ENCODE results near the gene SDCBP2. TPM values are rescaled to one million over a fixed set of nuclear protein-coding genes. Genes with fewer than 3 reads are reported as not detected.

The SDCBP2 gene
- polyA plus RNA-seq, 2 of the 4 experiments (the other 2 are of a cell fraction) = 0.35 to 0.58 TPM

GRCh38 chr20:1326031-1326930, 2.7 kb downstream of the SDCBP2 start:
- CTCF ChIA-PET = interaction anchor here (0.8 to 2.5 kb wide), 11 partner anchors 8 to 177 kb away, joined by 3 to 9 read pairs (median 4); no protein-coding TSS in a partner anchor
- FAIRE-seq = no peak

DNA sequence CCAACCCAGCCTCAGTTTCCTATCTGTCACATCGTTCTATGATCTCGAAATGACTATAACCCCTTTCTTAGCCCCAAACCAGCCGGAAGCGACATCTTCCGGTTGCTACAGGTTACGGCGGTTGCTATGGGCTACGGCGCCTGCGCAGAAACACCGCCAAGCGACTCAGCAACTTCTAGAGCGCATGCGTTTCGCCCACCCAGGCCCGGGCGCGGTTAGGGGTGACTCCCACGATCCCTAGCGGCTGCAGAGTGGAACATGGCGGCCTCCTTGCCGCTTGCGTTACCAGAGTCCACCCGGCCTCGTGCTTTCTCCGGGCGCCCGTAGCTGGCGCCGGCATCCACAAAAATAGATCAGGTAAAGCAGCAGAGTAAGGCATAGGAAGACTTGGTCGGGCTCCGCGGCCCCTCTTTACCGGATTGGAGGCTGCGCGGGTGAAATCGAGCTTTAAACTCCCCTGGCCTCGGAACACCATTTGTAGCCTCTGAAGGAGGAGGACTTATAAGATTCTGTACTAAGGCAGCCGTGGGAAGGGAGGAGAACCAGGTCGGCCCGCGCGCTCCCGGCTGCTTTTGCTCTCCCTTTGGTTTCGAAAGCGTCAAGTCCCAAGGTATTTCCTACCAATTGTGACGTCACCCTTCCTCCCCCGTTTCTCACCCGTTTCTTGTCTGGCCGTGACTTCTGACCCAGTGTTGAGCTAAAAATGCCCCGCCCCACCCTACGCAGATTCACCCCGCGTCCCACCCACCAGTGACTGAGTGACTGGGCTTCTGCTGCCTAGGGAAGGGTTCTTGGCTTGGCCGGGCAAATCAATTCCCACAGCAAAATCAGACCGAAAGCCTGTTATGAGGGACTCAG, 3.5 kb downstream of the SDCBP2 start:
- FAIRE-seq (peak; percentile 59), DNase-seq (ENCODE audit: low read depth in 1 of 2, low spot score in 1 of 2) (peak; percentile 99 to 100)
- POLR2A ChIA-PET = interaction anchor here (0.9 to 1.2 kb wide), 5 partner anchors 11 to 178 kb away, joined by 3 to 4 read pairs (median 3); partner anchors contain the start of gene FKBP1A
- peak; percentile 70; the same call in 1 of the 2 replicates for TF ChIP-seq FOSB (CRISPR knock-in tag; IDR thresholded peaks at IDR 0.05)
- 0 out of 2 replicates have a peak, but pooled peaks have one; percentile 13 for TF ChIP-seq REST (IDR thresholded peaks at IDR 0.05)
- TF ChIP-seq TFCP2L1 (CRISPR knock-in tag; IDR thresholded peaks at IDR 0.05) = peak; percentile 92
- 0 out of 2 replicates have a peak, but pooled peaks have one; percentile 68 for TF ChIP-seq ELK1 (IDR thresholded peaks at IDR 0.05; ENCODE audit: low read depth, low read length)
- no peak for TF ChIP-seq PBX3 (IDR thresholded peaks at IDR 0.05)
- TF ChIP-seq HOXB5 (CRISPR knock-in tag; IDR thresholded peaks at IDR 0.05) = no peak
- TF ChIP-seq SREBF2 (IDR thresholded peaks at IDR 0.05) = no peak
- TF ChIP-seq CEBPB (IDR thresholded peaks at IDR 0.05) = peak in 1 of 2 experiments; percentile 19; a peak in 1 of 4 replicates
- TF ChIP-seq HDAC2 (IDR thresholded peaks at IDR 0.05) = peak; percentile 21; the same call in 1 of the 2 replicates
- TF ChIP-seq, protein P1, sequence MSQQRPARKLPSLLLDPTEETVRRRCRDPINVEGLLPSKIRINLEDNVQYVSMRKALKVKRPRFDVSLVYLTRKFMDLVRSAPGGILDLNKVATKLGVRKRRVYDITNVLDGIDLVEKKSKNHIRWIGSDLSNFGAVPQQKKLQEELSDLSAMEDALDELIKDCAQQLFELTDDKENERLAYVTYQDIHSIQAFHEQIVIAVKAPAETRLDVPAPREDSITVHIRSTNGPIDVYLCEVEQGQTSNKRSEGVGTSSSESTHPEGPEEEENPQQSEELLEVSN (IDR thresholded peaks at IDR 0.05; ENCODE audit: borderline replicate concordance, low read depth) = peak; percentile 58; the same call in 1 of the 2 replicates
- no peak for TF ChIP-seq ZNF302 (CRISPR knock-in tag; IDR thresholded peaks at IDR 0.05)
- TF ChIP-seq RFX5 (IDR thresholded peaks at IDR 0.05) = peak; percentile 74; the same call in 1 of the 2 replicates
- TF ChIP-seq HEYL (CRISPR knock-in tag; IDR thresholded peaks at IDR 0.05) = no peak
- TF ChIP-seq CHD2 (IDR thresholded peaks at IDR 0.05; ENCODE audit: low read length, partially characterized antibody) = no peak
- TF ChIP-seq HOXB13 (CRISPR knock-in tag; IDR thresholded peaks at IDR 0.05; ENCODE audit: low read depth) = 0 out of 2 replicates have a peak, but pooled peaks have one; percentile 20
- no peak for TF ChIP-seq NR3C1 (IDR thresholded peaks at IDR 0.05)
- peak; percentile 91 for TF ChIP-seq MAX (IDR thresholded peaks at IDR 0.05)
- TF ChIP-seq NPAS2 (CRISPR knock-in tag; IDR thresholded peaks at IDR 0.05; ENCODE audit: borderline replicate concordance) = no peak
- TF ChIP-seq NFE2L2 (conservative IDR thresholded peaks at IDR 0.05; ENCODE audit: low read length) = no peak
- no peak for TF ChIP-seq FOSL2 (IDR thresholded peaks at IDR 0.05)
- peak; percentile 64 for TF ChIP-seq FOSL2 (CRISPR knock-in tag; IDR thresholded peaks at IDR 0.05)
- TF ChIP-seq RNF2 (IDR thresholded peaks at IDR 0.05; ENCODE audit: borderline replicate concordance, low read depth) = no peak
- no peak for TF ChIP-seq RAD21 (conservative IDR thresholded peaks at IDR 0.05 in 1 of 2, IDR thresholded peaks at IDR 0.05 in 1 of 2)
- TF ChIP-seq RCOR1 (IDR thresholded peaks at IDR 0.05; ENCODE audit: low read depth, low read length) = no peak
- no peak for TF ChIP-seq SMC3 (IDR thresholded peaks at IDR 0.05)
- TF ChIP-seq POLR2A (IDR thresholded peaks at IDR 0.05; ENCODE audit: low read length) = peak; percentile 96

More at GRCh38 chr20:1326031-1326930, 2.7 kb downstream of the SDCBP2 start:
- Histone ChIP-seq H3K4me1 (peaks cover 37% of the 10 kb centered on the region), H3K27ac (peak overlapping the region; percentile 97 to 99), H3K4me3 (peak overlapping the region; percentile 97), H3K9me3 (no peaks in the 10 kb centered on the region), H3K4me2 (peak overlapping the region; percentile 95)
- ATAC-seq = peak in 1 of 2 experiments; percentile 21; a peak in 4 of 6 replicates
- peak in 1 of 2 experiments; percentile 35 for DNase-seq (ENCODE audit: low read depth in 1 of 2, low spot score in 1 of 2)
- POLR2A ChIA-PET = interaction anchor here (0.6 to 1.2 kb wide), 5 partner anchors 10 to 105 kb away, joined by 3 to 4 read pairs (median 3); partner anchors contain the start of gene FKBP1A
- 27% methylated on average over 10 of the region's 10 CpGs for WGBS (ENCODE audit: missing lambda C conversion rate)
- TF ChIP-seq TFCP2L1 (CRISPR knock-in tag; IDR thresholded peaks at IDR 0.05) (0 out of 2 replicates have a peak, but pooled peaks have one; percentile 38), POLR2AphosphoS2 (conservative IDR thresholded peaks at IDR 0.05; ENCODE audit: low read length) (peak; percentile 81; the same call in 1 of the 2 replicates), CEBPB (IDR thresholded peaks at IDR 0.05) (no peak)

More for the DNA sequence above, 3.5 kb downstream of the SDCBP2 start:
- peak overlapping the region; percentile 97 for H3K4me3 ChIP-seq
- 2% methylated on average over 50 of the region's 56 CpGs for WGBS (ENCODE audit: missing lambda C conversion rate)
- H3K27ac ChIP-seq = peak overlapping the region; percentile 97 to 99
- H3K9me3 ChIP-seq = no peaks in the 10 kb centered on the region
- CTCF ChIA-PET = interaction anchor here (0.7 to 2.5 kb wide), 10 partner anchors 9 to 178 kb away, joined by 3 to 8 read pairs (median 3); no protein-coding TSS in a partner anchor
- H3K4me2 ChIP-seq = peak overlapping the region; percentile 95
- H3K4me1 ChIP-seq = peaks cover 37% of the 10 kb centered on the region
- ATAC-seq = peak; percentile 90 to 94
